ENCODE data around the gene SPATA12. TPM values are rescaled to one million over a fixed set of nuclear protein-coding genes. Genes with fewer than 3 reads are reported as not detected.

SPATA12 gene
- total RNA-seq, 2 experiments from 2014 or later, result not detected

- Mint-ChIP-seq H3K4me1 (ENCODE audit: low read depth) (no peaks in the 10 kb centered on the region), H3K4me3 (no peak overlapping the region), H3K36me3 (ENCODE audit: low read depth) (no peaks in the 10 kb centered on the region), H3K27ac (no peak overlapping the region), H3K27me3 (ENCODE audit: low read depth) (peaks cover 2% of the 10 kb centered on the region), H3K9me3 (no peaks in the 10 kb centered on the region)
- no peak for DNase-seq
- intact Hi-C loops (cut with micrococcal nuclease), result loop anchor here (10.0 kb wide), 2 partner anchors 295 to 745 kb away; no protein-coding TSS in a partner anchor
- CTCF ChIA-PET, result interaction anchor here (1.2 kb wide), 1 partner anchor 10 kb away, joined by 4 read pairs; no protein-coding TSS in a partner anchor
These were observed 49.2 kb downstream of the SPATA12 start for GRCh38 chr3:57109437-57110199.

- intact Hi-C loops (cut with micrococcal nuclease), result no loop called here
- H3K36me3 Mint-ChIP-seq (ENCODE audit: low read depth), result no peaks in the 10 kb centered on the region
- CTCF ChIA-PET, result interaction anchor here (0.7 to 1.2 kb wide), 2 partner anchors 9 to 11 kb away, joined by 3 to 4 read pairs; no protein-coding TSS in a partner anchor
- DNase-seq, result no peak
- H3K27me3 Mint-ChIP-seq (ENCODE audit: low read depth), result peaks cover 2% of the 10 kb centered on the region
- no peak overlapping the region for H3K27ac Mint-ChIP-seq
- H3K4me3 Mint-ChIP-seq, result no peak overlapping the region
- H3K4me1 Mint-ChIP-seq (ENCODE audit: low read depth), result no peaks in the 10 kb centered on the region
- no peaks in the 10 kb centered on the region for H3K9me3 Mint-ChIP-seq
These were observed 49.8 kb downstream of the SPATA12 start for GRCh38 chr3:57110214-57110613.

- intact Hi-C loops (cut with micrococcal nuclease), result no loop called here
- Mint-ChIP-seq H3K4me1 (ENCODE audit: low read depth) (no peaks in the 10 kb centered on the region), H3K27ac (no peak overlapping the region), H3K27me3 (ENCODE audit: low read depth) (peaks cover 2% of the 10 kb centered on the region), H3K9me3 (no peaks in the 10 kb centered on the region), H3K36me3 (ENCODE audit: low read depth) (no peaks in the 10 kb centered on the region), H3K4me3 (no peak overlapping the region)
- CTCF ChIA-PET, result interaction anchor here (0.7 to 1.2 kb wide), 3 partner anchors 10 to 15 kb away, joined by 3 to 4 read pairs (median 4); no protein-coding TSS in a partner anchor
- DNase-seq, result no peak
These were observed 50.3 kb downstream of the SPATA12 start for GRCh38 chr3:57110798-57111197.

- CTCF ChIA-PET, result interaction anchor here (0.6 to 1.2 kb wide), 3 partner anchors 11 to 964 kb away, joined by 3 to 4 read pairs (median 3); no protein-coding TSS in a partner anchor
- H3K4me3 Mint-ChIP-seq, result no peak overlapping the region
These were observed 51.7 kb downstream of the SPATA12 start for GRCh38 chr3:57112206-57112605.

GRCh38 chr3:57116501-57116900 is 56.0 kb downstream of the SPATA12 start:
- Mint-ChIP-seq H3K36me3 (ENCODE audit: low read depth) (no peaks in the 10 kb centered on the region), H3K4me1 (ENCODE audit: low read depth) (no peaks in the 10 kb centered on the region), H3K9me3 (no peaks in the 10 kb centered on the region), H3K27ac (no peak overlapping the region), H3K4me3 (no peak overlapping the region), H3K27me3 (ENCODE audit: low read depth) (peaks cover 4% of the 10 kb centered on the region)
- CTCF ChIA-PET, result interaction anchor here (1.1 kb wide), 1 partner anchor 16 kb away, joined by 4 read pairs; no protein-coding TSS in a partner anchor
- no peak for DNase-seq
- intact Hi-C loops (cut with micrococcal nuclease), result no loop called here

More at GRCh38 chr3:57112206-57112605, 51.7 kb downstream of the SPATA12 start:
- Mint-ChIP-seq H3K9me3 (no peaks in the 10 kb centered on the region), H3K4me1 (ENCODE audit: low read depth) (no peaks in the 10 kb centered on the region), H3K27ac (no peak overlapping the region), H3K27me3 (ENCODE audit: low read depth) (peaks cover 2% of the 10 kb centered on the region), H3K36me3 (ENCODE audit: low read depth) (no peaks in the 10 kb centered on the region)
- intact Hi-C loops (cut with micrococcal nuclease), result no loop called here
- peak; percentile 10 for DNase-seq

- Mint-ChIP-seq H3K4me3 (no peak overlapping the region), H3K4me1 (ENCODE audit: low read depth) (no peaks in the 10 kb centered on the region), H3K9me3 (no peaks in the 10 kb centered on the region), H3K27me3 (ENCODE audit: low read depth) (peaks cover 4% of the 10 kb centered on the region), H3K27ac (no peak overlapping the region), H3K36me3 (ENCODE audit: low read depth) (no peaks in the 10 kb centered on the region)
- intact Hi-C loops (cut with micrococcal nuclease), result no loop called here
- CTCF ChIA-PET, result no interaction called here
- DNase-seq, result no peak
These were observed 57.8 kb downstream of the SPATA12 start for GRCh38 chr3:57118254-57118653.

- Mint-ChIP-seq H3K36me3 (ENCODE audit: low read depth) (no peaks in the 10 kb centered on the region), H3K4me1 (ENCODE audit: low read depth) (no peaks in the 10 kb centered on the region), H3K9me3 (no peaks in the 10 kb centered on the region), H3K4me3 (no peak overlapping the region), H3K27ac (no peak overlapping the region), H3K27me3 (ENCODE audit: low read depth) (peaks cover 2% of the 10 kb centered on the region)
- no peak for DNase-seq
- intact Hi-C loops (cut with micrococcal nuclease), result no loop called here
- CTCF ChIA-PET, result no interaction called here
These were observed 59.6 kb downstream of the SPATA12 start for GRCh38 chr3:57120040-57120439.

- no peak for DNase-seq
- H3K9me3 Mint-ChIP-seq, result no peaks in the 10 kb centered on the region
- peaks cover 2% of the 10 kb centered on the region for H3K27me3 Mint-ChIP-seq (ENCODE audit: low read depth)
- CTCF ChIA-PET, result no interaction called here
- no peaks in the 10 kb centered on the region for H3K36me3 Mint-ChIP-seq (ENCODE audit: low read depth)
- no peaks in the 10 kb centered on the region for H3K4me1 Mint-ChIP-seq (ENCODE audit: low read depth)
- intact Hi-C loops (cut with micrococcal nuclease), result no loop called here
- H3K27ac Mint-ChIP-seq, result no peak overlapping the region
- H3K4me3 Mint-ChIP-seq, result no peak overlapping the region
These were observed 60.1 kb downstream of the SPATA12 start for GRCh38 chr3:57120451-57121174.

Other genes starting within 250 kb of the SPATA12 start
- gene IL17RD, start 104.7 kb downstream of the SPATA12 start, total RNA-seq, result under 1 TPM in 1 of 2 experiments, not detected in 1; 0.02 TPM
- gene HESX1, start 139.3 kb downstream of the SPATA12 start, total RNA-seq, result 1 to 10 TPM; 1.5 to 1.6 TPM
- gene APPL1, start 167.1 kb downstream of the SPATA12 start, total RNA-seq, result 10 to 100 TPM; 30.8 to 35.1 TPM
- not detected for gene ASB14, start 232.0 kb downstream of the SPATA12 start, total RNA-seq

All from activated naive CD4-positive, alpha-beta T cell treated with anti-CD3 and anti-CD28 coated beads for 36 hours (primary cell).